C4-2B (cell line): ENCODE data around the gene MED15.

Experiments used
- H3K27ac ChIP-seq: fragments of 450-650 bp; 2 replicates; pipeline ENCODE4 v1.5.1; 2017
- ZFX ChIP-seq: fragments of 450-650 bp; IDR thresholded peaks from 2 replicates; pipeline ENCODE4 v1.6.1; 2017
- TF ChIP-seq, protein P1 (sequence below): fragments of 450-650 bp; conservative IDR thresholded peaks from 2 replicates; pipeline ENCODE4 v1.5.1; 2017; ENCODE audit warnings: mild to moderate bottlenecking

MED15 gene

DNA sequence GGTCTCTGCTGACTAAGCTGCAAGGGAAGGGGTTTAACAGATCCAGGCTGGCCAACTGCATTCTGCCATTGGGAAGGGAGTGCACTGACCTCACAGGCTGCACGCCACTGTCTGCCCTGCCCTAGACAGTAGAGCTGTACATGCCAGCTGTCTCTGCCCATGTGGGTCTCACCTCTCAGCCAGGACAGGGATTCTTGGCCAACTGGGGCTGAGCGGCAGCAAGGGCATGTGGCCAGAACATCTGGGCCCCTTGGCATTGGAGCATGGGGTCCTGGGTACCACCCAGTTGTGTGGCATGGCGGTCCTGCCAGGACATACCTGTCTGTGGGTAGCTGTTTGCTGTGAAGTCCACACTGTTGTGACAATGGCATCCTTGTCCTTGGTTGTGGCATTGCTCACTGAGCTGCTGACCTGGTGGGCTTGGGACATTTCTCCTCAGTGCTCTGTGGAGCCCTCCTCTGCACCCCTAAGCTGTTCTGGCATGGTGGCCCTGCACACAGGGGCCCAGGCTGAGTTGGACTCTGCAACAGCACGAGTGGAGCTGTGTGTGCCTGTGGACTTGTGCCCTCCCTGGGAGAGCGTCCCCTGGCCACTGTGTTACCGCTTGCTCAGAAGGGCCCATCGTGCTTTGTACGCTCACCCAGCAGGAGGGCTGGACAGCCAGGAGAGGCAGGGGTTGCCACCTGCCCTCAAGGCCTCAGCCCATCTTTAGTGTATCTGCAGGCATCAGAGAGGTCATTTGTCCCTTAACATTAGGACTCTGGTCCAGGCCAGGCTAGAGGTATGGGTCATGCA, 46.7 kb downstream of the MED15 start:
- no peak for TF ChIP-seq ZFX
- TF ChIP-seq, protein P1, sequence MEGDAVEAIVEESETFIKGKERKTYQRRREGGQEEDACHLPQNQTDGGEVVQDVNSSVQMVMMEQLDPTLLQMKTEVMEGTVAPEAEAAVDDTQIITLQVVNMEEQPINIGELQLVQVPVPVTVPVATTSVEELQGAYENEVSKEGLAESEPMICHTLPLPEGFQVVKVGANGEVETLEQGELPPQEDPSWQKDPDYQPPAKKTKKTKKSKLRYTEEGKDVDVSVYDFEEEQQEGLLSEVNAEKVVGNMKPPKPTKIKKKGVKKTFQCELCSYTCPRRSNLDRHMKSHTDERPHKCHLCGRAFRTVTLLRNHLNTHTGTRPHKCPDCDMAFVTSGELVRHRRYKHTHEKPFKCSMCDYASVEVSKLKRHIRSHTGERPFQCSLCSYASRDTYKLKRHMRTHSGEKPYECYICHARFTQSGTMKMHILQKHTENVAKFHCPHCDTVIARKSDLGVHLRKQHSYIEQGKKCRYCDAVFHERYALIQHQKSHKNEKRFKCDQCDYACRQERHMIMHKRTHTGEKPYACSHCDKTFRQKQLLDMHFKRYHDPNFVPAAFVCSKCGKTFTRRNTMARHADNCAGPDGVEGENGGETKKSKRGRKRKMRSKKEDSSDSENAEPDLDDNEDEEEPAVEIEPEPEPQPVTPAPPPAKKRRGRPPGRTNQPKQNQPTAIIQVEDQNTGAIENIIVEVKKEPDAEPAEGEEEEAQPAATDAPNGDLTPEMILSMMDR: no peak
- H3K27ac ChIP-seq: no peak overlapping the region

DNA sequence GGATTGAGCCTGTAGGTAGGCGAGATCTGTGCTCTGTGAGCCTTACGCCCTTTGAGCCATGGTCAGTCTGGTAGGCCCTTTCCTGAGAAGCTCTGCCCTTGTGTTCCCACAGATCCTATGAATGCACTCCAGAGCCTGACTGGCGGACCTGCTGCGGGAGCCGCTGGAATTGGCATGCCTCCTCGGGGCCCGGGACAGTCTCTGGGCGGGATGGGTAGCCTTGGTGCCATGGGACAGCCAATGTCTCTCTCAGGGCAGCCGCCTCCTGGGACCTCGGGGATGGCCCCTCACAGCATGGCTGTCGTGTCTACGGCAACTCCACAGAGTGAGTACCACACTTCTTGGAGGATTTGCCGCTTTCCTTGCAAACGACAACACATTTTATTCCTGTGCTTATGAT, 47.4 kb downstream of the MED15 start:
- TF ChIP-seq, protein P1: no peak
- no peak for TF ChIP-seq ZFX
- H3K27ac ChIP-seq: no peak overlapping the region

DNA sequence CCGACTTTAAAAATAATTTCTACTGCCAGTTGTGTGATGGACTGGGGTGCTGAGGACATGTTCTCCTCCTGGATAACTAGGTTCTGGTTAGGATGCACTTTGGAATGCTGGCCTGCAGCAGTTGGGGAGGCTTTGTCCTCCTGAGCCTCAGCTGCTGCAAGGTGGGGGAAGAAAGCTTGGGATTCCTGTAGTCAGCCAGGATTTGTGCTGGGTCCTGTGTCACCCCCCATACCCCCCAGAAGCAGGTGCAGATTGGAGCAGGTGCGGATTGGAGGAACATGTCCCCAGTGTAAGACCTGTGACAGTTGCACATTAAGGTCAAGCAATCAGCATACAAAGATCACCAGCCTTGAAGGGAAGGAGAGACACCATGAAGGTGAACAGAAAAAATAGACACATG, 51.1 kb downstream of the MED15 start:
- TF ChIP-seq, protein P1: no peak
- TF ChIP-seq ZFX: no peak
- no peak overlapping the region for H3K27ac ChIP-seq

DNA sequence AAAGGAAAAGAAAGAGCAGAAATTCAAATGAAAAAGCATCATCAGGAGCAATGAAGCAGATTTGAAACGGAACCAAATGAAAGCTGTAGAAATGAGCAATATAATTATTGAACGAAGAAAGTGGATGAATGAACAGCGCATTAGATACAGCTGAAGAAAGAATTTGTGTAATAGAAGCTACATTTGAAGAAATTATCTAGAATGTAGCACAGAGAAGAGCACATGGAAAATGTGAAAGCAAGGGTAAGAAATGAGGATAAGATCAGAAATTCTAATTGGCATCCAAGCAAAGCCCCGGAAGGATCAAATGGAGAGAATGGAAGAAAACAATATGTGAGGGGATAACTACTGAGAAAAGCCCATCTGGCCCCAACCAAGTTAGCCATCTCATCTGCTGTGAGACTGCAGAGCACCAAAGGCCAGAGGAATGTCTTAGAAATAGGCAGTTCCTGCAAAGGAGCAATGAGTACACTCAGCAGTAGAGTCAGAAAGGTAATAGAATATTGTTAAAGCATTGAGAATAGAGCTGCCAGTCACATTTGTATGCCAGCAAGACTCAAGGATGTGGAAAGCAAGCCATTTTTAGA, 51.9 kb downstream of the MED15 start:
- TF ChIP-seq, protein P1: no peak
- no peak for TF ChIP-seq ZFX
- no peak overlapping the region for H3K27ac ChIP-seq

DNA sequence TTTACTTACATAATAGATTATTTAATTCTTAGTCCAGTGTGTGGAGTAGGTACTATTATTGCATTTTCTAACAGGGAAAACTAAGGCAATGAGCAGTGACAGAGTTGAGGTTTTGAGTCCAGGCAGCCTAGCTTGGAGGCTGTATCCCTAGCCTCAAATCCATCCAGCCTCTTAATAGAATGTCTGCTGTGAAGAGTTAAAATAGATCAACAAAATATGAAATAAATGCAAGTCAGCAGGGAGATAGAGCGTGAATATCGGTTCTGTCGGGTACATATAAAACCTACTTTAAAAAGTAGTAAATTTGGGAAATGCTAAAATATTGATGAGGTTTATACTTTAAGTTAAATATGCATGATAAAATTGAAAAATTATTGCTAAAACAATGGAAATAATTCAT, 53.3 kb downstream of the MED15 start:
- no peak overlapping the region for H3K27ac ChIP-seq
- TF ChIP-seq, protein P1: no peak
- TF ChIP-seq ZFX: no peak

DNA sequence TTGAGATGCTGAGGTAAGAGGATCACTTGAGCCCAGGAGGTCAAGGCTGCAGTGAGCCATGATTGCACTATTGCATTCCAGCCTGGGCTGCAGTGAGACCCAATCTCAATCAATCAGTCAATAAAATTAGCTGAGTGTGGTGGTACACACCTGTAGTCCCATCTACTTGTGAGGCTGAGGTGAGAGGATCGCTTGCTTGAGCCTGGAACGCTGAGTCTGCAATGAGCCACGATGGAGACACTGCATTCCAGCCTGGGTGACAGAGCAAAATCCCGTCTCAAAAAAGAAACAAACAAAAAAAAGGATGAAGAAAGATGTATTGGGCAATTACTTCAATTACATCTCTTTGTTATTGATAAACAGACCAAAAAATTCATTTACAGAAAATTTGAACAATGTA, 54.5 kb downstream of the MED15 start:
- H3K27ac ChIP-seq: no peak overlapping the region
- TF ChIP-seq, protein P1: no peak
- no peak for TF ChIP-seq ZFX

DNA sequence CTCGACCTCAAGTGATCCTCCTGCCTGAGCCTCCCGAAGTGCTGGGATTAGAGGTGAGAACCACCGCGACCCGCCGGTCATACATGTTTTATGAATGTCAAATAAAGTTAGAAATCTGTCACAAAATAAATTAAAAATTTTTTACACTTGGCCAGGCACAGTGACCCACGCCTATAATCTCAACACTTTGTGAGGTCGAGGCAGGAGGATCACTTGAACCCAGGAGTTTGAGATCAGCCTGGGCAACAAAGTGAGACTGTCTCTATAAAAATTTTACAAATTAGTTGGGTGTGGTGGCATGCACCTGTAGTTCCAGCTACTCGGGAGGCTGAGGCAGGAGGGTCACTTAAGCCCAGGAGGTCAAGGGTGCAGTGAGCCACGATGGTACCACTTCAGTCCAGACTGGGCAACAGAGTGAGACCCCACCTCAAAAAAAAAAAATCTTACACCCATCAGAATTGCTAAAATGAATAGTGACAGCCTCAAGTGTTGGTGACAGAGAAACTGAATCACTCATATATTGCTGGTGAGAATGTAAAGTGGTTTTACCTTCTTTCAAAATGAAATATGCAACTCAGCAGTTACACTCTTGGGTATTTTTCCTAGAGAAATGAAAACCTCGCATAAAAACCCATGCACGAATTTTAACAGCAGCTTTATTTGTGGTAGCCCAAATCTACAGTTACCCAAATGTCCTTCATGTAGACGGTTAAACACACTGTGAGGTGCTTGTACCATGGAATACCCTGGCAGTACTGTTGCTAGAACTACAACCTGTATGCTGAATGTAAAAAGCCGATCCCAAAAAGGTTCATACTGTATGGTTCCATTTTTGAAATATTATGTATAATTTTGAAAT, 55.4 kb downstream of the MED15 start:
- H3K27ac ChIP-seq: no peak overlapping the region
- TF ChIP-seq, protein P1: no peak
- TF ChIP-seq ZFX: no peak
